Putamen (tissue), 1 donor: Measurements from ENCODE around the gene DCBLD2.
"Not testable (repeated sequence)": the region's sequence is repeated elsewhere in the genome, so short reads cannot be mapped to it uniquely, and the experiment has no call there.

Experiments
- DNase-seq: peaks from one replicate; pipeline ENCODE4 v3.0.0-alpha.2; 2016; ENCODE audit warnings: low spot score

DCBLD2 gene

DNA sequence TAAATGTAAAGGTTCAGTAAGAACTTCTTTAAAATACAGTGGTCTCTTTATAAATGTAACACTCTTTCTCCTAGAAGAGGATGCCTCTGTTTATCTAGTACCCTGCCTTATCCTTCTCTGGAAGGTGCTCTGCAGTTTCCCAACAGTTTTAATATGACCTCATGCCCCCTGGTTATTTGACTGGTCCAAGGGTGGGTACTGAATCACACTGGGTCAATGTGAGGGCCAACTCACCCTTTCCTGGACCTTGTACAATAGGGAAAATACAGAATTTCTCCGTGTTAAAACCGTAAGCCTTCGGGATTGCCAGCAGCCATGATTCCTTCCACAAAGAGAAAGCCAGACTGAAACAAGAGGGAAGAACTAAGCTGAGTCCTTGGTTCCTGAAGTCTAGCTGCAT, 9.2 kb downstream of the DCBLD2 start:
- no peak for DNase-seq

DNA sequence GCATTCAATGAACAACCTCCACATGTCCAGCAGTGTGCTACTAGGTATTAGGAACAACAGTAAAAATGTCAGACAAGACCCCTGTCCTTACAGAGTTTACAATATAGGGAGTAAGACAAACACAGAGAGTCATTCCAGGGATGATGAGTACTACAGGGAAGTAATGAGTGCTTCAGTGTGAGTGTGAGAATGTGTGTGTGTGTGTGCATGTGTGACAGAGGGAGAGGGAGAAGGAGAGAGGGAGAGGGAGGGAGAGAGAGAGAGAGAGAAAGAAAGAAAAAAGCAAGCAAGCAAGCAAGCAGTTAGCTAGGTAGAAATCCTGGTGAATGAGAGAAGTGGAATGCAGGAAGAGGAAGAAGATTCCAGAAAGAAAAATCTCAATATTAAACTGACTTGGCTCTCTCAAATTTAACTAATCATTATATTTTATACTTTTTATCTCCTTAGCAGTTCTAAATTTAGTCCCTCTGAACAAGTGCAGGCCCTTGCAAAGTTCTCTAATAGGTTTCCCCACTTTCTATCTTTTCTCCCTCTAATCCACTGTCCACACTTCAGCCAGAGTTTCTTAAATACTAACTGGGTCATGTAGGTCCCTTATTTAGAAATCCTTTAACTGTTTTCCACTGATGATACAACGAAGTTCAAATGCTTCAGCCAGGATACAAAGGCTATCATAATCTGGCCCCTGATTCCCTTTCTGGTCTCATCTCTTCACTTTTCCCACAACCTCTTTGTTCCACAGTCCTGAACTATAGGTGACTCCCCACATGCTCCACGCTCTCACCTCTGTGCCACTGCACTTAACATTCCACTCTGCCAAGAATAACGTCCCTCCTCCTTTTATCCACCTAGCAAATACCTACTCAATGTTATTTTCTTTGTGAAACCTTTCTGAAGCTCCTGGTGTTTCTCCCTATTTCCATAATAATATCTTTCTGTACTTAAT, 10.3 kb downstream of the DCBLD2 start:
- no peak for DNase-seq

DNA sequence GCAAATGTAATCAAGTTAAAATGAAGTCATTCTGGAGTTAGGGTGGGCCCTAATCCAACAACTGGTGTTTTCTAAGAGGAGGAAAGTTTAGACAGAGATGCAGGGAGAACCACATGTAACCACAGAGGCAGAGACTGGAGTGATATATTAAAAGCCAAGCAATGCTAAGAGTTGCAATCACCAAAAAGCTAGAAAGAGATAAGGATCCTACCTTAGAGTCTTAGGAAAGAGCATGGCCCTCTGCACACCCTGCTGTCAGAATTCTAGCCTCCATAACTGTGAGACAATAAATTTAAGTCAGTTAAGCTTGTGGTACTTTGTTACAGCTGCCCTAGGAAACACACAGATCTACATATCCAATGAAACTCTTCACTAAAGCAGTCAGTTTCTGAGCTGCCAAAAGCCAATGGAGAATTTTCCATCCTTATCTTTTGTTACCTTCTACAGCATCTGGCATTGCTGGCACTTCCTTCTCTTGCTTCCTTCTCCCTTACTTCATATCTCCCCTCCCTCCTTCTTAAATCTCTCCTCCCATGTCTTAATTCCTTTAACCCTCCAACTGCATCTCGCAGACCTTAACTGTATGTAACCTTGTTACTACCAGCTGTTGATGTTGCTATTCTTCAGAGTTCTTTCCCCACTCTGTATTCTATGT, 11.2 kb downstream of the DCBLD2 start:
- DNase-seq, result no peak

DNA sequence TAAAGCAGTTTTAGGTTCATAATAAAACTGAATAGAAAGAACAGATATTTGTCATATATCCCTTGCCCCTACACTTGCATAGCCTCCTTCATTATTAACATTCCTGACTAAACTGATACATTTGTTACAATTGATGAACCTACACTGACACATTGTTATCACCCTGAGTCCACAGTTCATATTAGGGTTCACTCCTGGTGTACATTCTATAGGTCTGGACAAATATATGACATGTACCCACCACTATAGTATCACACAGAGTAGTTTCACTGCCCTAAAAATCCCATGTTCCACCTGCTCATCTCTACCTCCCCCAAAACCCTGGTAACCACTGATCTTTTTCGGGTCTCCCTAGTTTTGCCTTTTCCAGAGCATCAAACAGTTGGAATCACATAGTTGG, 13.8 kb downstream of the DCBLD2 start:
- DNase-seq, result no peak

DNA sequence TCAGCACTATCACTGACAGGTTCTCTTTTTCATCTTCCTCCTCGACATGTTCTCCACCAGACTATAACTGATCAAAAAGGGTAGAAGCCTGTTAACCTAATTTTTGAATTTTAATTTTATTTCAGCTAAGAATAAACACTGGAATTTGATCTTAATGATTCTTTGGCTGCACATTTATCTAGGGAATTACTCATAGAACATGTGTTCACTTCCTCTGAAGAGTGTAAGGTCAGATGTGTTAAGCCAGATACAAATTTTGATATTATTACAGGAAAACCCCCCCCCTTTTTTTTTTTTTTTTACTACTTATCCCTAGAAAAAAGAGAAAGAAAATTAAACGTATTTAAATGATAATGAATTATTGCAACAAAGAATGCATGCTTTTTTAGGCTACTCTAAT, 15.0 kb downstream of the DCBLD2 start:
- no peak for DNase-seq

DNA sequence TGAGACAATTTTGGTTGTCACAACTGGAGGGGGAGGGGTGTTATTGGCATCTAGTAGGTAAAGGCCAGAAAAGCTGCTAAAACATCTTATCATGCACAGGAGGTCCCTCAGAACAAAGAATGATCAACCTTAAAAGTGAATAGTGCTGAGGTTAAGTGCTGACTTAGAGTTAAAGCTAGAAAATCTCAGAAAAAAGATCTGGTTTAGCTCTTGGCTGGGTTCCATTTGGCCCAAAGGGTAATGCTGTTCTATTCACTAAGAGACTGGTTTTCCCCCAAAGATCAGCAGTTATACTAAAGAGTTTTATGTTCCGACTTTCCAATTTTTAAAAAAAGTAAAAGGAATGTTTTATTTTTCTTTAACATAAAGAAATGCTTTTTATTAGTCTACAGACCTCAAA, 15.6 kb downstream of the DCBLD2 start:
- DNase-seq, result no peak

DNA sequence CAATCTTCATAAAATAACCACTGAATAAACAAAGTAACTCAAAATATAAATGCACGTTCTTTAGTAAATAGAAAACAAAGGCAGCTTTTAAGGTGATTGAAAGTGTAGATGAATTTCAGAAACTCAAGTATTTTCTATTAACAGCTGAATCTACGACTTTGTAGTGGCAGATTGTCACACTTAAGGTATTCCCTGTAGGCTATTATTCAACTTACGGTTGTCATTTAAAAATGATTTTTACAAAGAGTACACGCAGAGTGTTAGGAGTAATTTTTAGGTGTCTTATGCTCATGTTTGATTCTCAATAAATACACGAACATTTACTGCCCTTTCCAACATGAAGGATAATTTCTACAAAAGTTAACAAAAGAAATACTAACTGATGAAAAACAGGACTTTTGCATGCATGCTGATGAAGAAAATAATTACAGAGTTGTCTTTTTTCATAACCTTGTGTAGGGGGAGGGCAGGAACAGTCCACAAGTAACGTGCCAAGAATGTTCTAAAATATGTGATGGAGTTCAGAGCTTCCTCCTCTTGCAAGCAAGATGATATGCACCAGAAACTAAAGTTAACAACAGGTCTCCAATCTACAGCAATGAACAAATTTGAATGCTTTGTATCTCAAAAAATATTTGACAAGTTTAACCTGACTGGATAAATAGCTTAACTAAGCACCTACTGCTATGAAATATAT, 16.7 kb downstream of the DCBLD2 start:
- DNase-seq, result no peak

DNA sequence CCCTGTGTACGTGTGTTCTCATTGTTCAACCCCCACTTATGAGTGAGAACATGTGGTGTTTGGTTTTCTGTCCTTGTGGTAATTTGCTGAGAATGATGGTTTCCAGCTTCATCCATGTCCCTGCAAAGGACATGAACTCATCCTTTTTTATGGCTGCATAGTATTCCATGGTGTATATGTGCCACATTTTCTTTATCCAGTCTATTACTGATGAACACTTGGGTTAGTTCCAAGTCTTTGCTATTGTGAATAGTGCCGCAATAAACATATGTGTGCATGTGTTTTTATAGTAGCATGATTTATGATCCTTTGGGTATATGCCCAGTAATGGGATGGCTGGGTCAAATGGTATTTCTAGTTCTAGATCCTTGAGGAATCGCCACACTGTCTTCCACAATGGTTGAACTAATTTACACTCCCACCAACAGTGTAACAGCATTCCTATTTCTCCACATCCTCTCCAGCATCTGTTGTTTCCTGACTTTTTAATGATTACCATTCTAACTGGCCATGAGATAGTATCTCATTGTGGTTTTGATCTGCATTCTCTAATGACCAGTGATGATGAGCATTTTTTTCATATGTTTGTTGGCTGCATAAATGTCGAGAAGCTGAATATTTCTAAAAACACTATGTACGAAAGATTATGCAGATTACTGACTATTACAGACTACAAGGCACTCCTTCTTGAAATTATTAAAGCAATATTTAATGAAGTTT, 18.7 kb downstream of the DCBLD2 start:
- DNase-seq, result not testable (repeated sequence)

DNA sequence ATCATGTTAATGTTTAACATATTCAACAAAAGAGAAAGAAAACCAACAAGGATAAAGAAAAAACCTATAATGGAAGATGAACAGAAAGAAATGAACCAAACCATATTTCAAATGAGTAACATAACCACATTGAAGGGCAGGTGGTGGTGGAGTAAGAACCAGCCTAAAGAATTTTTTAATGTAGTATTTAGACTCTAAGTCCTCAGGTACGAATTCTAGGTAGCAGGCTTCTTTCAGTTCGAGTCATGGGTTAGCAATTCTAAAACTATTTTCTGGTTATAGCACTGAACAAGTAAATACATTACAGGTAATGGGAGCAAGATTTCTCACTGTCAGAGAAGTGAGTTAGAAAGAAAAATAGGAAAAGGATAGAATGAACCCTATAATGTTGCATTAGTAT, 24.4 kb downstream of the DCBLD2 start:
- no peak for DNase-seq

DNA sequence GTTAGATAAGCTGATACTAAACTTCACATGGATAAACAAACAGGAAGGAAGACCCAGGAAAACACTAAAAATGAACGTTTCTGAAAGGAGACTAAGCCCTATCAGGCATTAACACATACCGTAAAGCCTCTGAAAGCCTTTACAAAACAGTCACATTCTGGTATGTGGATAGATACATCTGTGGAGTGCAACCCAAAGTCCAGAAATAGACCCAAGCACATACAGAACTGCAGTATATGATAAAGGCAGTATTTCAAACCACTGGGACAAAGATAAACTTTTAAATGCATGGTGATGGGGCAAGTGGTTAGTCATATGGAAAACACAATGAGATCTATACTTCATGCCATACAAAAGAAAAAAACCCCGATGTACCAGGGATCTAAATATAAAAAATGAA, 26.0 kb downstream of the DCBLD2 start:
- DNase-seq, result no peak

DNA sequence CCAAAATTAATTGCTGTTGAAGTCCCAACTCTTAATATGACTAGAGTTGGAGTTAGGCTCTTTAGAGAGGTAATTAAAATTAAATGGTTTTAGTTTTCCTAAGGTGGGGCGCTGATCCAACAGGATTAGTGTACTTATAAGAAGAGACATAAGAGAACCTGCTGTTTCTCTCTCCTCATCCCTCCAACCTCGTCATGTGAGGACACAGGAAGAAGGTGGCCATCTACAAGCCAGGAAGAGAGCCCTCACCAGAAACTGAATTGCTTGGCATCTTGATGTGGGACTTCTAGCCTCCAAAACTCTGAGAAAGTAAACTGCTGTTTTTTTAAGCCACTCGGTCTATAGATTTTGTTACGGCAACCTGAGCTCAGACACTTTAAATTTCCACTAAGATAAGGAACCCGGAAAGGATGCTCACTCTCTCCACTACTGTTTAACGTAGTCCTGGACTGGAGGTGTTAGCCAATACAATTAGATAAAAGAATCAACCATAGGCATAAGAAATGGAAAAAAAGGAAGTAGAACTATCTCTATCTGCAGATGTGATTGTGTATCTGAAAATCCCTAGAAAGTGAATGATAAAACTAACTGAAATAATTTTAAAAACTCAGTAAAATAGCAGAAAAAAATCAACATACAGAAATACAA, 26.8 kb downstream of the DCBLD2 start:
- no peak for DNase-seq

DNA sequence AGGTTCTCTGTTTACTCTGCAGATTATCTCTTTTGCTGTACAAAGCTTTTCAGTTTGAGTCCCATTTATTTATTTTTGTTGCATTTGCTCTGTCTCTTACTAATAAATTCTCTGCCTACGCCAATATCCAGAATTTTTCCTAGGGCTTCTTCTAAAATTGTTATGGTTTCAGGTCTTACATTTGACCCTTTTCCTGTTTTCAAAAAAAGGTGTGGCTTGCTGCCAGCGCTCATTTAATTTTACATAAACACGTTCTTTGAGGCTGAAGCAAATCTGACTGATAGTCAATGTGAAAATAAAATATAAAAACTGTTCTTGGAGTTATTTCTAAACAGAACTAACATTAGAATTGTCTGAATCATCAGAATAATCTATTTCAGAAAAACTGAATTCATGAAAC, 32.1 kb downstream of the DCBLD2 start:
- DNase-seq, result no peak

DNA sequence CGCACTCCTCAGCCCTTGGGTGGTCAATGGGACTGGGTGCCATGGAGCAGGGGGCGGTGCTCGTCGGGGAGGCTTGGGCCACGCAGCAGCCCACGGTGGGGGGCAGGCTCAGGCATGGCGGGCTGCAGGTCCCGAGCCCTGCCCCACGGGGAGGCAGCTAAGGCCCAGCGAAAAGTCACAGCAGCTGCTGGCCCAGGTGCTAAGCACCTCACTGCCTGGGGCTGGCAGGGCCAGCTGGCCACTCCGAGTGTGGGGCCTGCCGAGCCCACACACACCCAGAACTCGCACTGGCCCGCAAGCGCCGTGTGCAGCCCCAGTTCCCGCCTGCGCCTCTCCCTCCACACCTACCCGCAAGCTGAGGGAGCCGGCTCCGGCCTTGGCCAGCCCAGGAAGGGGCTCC, 43.5 kb downstream of the DCBLD2 start:
- not testable (repeated sequence) for DNase-seq

DNA sequence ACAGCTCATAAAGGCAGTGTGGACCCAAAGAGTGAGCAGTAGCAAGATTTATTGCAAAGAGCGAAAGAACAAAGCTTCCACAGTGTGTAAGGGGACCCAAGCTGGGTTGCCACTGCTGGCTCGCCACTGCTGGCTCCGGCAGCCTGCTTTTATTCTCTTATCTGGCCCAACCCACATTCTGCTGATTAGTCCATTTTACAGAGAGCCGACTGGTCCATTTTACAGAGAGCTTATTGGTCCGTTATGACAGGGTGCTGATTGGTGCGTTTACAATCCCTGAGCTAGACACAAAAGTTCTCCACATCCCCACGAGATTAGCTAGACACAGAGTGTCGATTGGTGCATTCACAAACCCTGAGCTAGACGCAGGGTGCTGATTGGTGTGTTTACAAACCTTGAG, 44.2 kb downstream of the DCBLD2 start:
- DNase-seq, result not testable (repeated sequence)

DNA sequence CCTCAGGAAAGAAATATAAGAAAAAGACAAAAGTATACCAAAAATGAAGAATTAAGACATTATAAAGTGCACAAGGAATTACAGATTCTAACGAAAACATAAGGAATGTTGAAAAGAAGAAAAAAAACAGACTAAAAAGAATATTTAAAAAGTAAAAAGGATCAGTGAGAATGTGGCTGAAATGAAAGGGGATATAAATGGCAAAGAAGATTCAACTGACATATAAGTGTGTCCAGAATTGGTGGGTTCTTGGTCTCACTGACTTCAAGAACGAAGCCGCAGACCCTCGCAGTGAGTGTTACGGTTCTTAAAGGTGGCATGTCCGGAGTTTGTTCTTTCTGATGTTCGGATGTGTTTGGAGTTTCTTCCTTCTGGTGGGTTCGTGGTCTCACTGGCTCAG, 44.8 kb downstream of the DCBLD2 start:
- no peak for DNase-seq

DNA sequence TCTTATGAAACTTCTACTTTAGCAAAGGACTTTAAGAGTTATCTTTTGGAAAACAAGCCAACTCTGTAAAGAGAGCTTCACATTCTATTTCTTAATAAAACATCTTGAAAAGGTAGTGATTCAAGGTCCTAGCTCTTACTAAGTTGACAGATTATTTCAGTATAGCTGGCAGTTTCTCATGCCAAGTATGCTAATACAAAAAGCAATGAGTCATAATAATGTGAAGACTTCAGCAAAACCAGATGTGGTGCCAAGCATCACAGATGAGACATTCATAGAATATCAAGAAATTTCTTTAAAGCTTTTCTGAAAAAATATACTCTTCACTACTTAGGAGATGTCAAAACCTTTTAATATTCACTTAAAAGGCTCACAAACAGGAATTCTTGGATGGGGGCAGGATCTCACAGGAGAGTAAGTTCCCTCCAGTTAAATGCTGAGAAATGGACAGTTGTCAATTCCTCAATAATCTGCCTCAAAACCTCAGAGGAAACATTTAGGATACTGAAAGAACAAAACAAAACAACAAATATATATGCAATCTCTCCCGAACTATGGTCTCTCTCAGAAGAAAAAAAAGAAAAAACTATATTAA, 45.6 kb downstream of the DCBLD2 start:
- peak; percentile 53 for DNase-seq

DNA sequence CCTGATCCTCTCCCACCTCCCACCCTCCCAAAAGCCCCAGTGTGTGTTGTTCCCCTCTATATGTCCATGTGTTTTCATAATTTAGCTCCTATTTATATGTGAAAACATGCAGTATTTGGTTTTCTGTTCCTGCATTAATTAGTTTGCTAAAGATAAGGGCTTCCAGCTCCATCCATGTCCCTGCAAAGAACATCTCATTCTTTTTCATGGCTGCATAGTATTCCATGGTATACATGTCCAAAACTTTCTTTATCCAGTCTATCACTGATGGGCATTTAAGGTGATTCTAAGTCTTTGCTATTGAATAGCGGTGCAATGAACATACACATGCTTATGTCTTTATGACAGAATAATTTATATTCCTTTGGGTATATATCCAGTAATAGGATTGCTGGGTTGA, 53.4 kb downstream of the DCBLD2 start:
- no peak for DNase-seq

DNA sequence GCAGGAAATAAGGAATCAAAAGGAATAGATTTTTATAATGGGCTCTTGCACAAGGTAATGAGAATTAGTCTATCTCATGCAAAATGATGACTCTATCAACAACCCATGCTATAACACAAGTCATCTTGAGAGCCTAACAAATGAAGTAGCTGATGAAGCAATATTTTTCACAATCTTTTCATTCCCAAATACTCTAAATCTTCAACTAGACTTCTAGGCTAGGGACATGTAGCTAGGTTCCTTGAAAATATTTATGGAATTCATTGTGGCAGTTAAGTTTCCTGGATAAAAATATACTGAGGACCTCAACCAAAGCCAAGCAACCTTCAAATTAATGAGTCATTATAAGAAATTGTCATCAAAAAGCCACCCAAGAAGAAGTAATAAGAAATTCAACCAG, 55.4 kb downstream of the DCBLD2 start:
- no peak for DNase-seq

DNA sequence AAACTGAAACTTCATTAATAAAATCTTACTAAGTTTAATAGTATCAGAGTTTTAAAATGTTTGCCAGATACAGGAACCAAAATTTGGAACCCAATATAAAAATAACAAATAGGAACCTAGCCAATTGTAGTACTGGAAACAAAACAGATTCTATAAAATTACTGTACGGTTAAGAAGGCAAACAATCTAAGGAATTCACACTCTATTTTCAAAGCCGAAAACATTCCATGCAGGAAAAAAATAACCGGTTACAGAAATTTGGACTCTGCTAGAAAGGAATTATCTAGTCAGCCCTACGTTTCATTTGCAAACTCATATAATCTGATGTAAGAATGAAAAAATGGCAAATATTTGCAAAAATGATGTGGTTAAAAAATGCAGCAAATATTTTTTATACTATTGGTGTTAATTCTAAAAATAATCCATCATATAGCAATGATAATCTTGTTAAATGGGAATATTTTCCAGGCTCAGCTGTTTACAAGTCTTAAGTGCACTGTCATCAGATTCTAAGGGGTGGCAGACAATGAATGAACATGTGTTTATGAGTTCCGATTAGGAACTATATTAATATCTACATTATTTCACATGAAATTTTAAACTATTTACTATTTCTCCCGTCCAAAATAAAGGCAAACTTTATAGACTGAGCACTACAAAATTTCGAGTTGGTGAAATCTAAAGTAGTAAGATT, 58.1 kb downstream of the DCBLD2 start:
- DNase-seq, result no peak

DNA sequence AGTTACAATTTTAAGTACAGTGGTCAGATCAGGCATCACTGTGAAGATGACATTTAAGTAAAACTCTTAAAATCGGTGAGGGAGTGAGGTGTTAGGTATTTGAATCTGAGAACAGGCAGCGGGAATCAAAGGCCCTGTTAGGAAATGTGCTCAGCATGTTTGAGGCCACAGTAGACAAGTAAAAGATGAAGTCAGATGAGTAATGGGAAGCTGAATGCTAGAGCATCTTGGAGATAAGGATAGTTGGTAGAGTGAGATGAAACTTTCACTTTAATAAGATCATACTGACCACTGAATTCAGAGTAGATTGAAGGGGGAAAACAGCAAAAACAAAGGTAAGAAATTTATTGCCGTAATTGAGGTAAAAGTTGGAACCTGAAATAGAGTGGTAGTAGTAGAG, 61.6 kb downstream of the DCBLD2 start:
- no peak for DNase-seq

DNA sequence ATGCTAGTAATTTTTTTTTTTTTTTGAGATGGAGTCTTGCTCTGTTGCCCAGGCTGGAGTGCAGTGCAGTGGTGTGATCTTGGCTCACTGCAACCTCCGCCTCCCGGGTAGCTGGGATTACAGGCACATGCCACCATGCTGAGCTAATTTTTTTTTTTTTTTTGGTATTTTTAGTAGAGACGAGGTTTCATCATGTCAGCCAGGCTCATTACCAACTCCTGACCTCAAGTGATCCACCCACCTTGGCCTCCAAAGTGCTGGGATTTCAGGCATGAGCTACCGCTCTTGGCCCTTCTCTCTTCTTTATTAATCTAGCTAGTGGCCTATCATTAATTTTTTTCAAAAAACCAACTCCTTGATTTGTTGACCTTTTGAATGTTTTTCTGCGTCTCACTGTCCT, 70.4 kb downstream of the DCBLD2 start:
- DNase-seq, result not testable (repeated sequence)
